Natural killer cell (primary cell): ENCODE measurements around the gene PDS5B. TPM values are rescaled to one million over a fixed set of nuclear protein-coding genes. Genes with fewer than 3 reads are reported as not detected.

Source experiments
- ATAC-seq, 3 donors: fragments of 150-1000 bp in 2 of 3; fragments of 200-7000 bp in 1 of 3; cut with Tn5 transposase; 1 replicate in 1 of 3; 2 replicates in 2 of 3; pipeline ENCODE4 v1.10.0; 2021; ENCODE audit warnings: mild to moderate bottlenecking in 2 of 3, moderate library complexity in 2 of 3
- DNase-seq, 2 donors: peaks; one replicate each; pipeline versions ENCODE4 v3.0.0 to v3.0.0-alpha.2; 2013 to 2021; ENCODE audit warnings: mixed read lengths in 1 of 2
- H3K27ac ChIP-seq: one replicate; pipeline ENCODE4 v1.5.1; 2013; ENCODE audit warnings: mild to moderate bottlenecking, low read length
- H3K27me3 ChIP-seq: one replicate; pipeline ENCODE4 v1.6.1; 2013; ENCODE audit warnings: low read length; ENCODE audit not compliant: control insufficient read depth, insufficient read depth
- H3K36me3 ChIP-seq: one replicate; pipeline ENCODE4 v1.6.1; 2013; ENCODE audit warnings: low read length; ENCODE audit not compliant: control insufficient read depth, insufficient read depth
- H3K4me1 ChIP-seq: one replicate; pipeline ENCODE4 v1.6.1; 2013; ENCODE audit warnings: low read length; ENCODE audit not compliant: control insufficient read depth, insufficient read depth
- H3K4me3 ChIP-seq: one replicate; pipeline ENCODE4 v1.5.1; 2013; ENCODE audit warnings: low read length
- H3K9me3 ChIP-seq: one replicate; pipeline ENCODE4 v1.6.1; 2013; ENCODE audit warnings: low read length; ENCODE audit not compliant: control insufficient read depth, insufficient read depth
- H3K27ac Mint-ChIP-seq, 2 donors: one replicate each; pipeline ENCODE4 v1.8.0; 2022; ENCODE audit warnings: mild to moderate bottlenecking in 2 of 2, mixed read lengths in 2 of 2, moderate library complexity in 1 of 2
- H3K27me3 Mint-ChIP-seq, 2 donors: one replicate each; pipeline ENCODE4 v1.8.0; 2022; ENCODE audit warnings: low read depth in 2 of 2, mixed read lengths in 2 of 2
- H3K36me3 Mint-ChIP-seq: one replicate; pipeline ENCODE4 v1.8.0; 2022; ENCODE audit warnings: mixed read lengths
- H3K4me1 Mint-ChIP-seq, 2 donors: one replicate each; pipeline ENCODE4 v1.8.0; 2022; ENCODE audit warnings: mixed read lengths in 2 of 2
- H3K4me3 Mint-ChIP-seq: one replicate; pipeline ENCODE4 v1.8.0; 2022; ENCODE audit warnings: mild to moderate bottlenecking, moderate library complexity, mixed read lengths
- H3K9me3 Mint-ChIP-seq, 2 donors: one replicate each; pipeline ENCODE4 v1.8.0; 2022; ENCODE audit warnings: mixed read lengths in 2 of 2
- CTCF ChIP-seq: fragments of 200-600 bp; IDR thresholded peaks from one replicate; pipeline ENCODE4 v1.8.0; 2022; ENCODE audit warnings: antibody characterized with exemption
- WGBS: methylation state at CpG from one replicate; pipeline ENCODE4 v1.1.7; 2013; ENCODE audit warnings: missing lambda C conversion rate; ENCODE audit not compliant: insufficient coverage; 5-methylcytosine and 5-hydroxymethylcytosine counted together
- intact Hi-C: fragments of 100-400 bp; cut with micrococcal nuclease; formaldehyde crosslinking; loops from one replicate; pipeline ENCODE4 v1.14.2; 2022
- total RNA-seq, 4 donors: library from RNA; stranded (reverse); fragments of 120-200 nt in 1 of 4; gene quantifications; one replicate each; pipeline versions ENCODE4 v1.2.3 to v1.2.4, GENCODE V29; 2013 to 2022

The PDS5B gene
- total RNA-seq, 3 donors from 2014 or later (not counting 1 experiment from before 2014, with no cell fraction given): 59.4 to 70.6 (median 64.7) TPM

DNA sequence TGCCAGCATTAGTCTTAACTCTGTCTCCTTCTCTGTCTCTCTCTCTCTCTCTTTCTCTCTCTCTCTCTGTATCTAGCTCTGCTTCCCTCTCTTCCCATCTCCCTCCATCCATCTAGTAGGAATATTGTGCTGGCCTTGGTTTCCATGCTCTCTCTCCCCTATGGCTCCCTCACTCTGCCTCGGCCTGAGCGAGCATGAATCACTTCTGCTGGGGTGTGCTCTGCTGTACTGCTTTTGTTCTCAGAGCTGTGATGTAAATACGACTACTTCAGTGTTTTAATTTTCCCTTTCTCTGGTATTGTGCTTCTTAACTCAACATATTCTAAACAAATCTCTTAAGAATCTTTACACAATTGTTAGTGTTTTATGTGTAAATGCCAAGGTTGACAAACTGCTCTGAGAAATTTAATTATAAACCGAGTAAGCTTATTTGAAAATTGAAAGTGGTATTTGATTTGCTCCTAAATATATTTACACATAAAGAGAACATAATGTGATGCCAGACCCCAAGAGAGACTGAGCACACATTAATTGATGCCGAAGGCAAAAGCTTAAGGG lies 218.5 kb downstream of the PDS5B start:
- H3K4me1 Mint-ChIP-seq: no peaks in the 10 kb centered on the region
- H3K27ac Mint-ChIP-seq: no peak overlapping the region
- H3K27me3 ChIP-seq: no peaks in the 10 kb centered on the region
- WGBS: 90% methylated on average over 3 of the region's 5 CpGs
- ATAC-seq: no peak
- TF ChIP-seq CTCF: no peak
- DNase-seq: no peak
- H3K27me3 Mint-ChIP-seq: peaks cover 7 to 23% of the 10 kb centered on the region in 2 donors
- no peaks in the 10 kb centered on the region for H3K4me1 ChIP-seq
- H3K4me3 ChIP-seq: no peak overlapping the region
- no peaks in the 10 kb centered on the region for H3K9me3 Mint-ChIP-seq
- no peak overlapping the region for H3K4me3 Mint-ChIP-seq
- H3K27ac ChIP-seq: no peak overlapping the region
- H3K36me3 Mint-ChIP-seq: no peaks in the 10 kb centered on the region
- intact Hi-C loops: no loop called here
- no peaks in the 10 kb centered on the region for H3K9me3 ChIP-seq
- H3K36me3 ChIP-seq: no peaks in the 10 kb centered on the region

- peak in 2 of 3 donors; percentile 41 to 53 for ATAC-seq
These were observed 225.1 kb downstream of the PDS5B start for GRCh38 chr13:32811297-32811800.

DNA sequence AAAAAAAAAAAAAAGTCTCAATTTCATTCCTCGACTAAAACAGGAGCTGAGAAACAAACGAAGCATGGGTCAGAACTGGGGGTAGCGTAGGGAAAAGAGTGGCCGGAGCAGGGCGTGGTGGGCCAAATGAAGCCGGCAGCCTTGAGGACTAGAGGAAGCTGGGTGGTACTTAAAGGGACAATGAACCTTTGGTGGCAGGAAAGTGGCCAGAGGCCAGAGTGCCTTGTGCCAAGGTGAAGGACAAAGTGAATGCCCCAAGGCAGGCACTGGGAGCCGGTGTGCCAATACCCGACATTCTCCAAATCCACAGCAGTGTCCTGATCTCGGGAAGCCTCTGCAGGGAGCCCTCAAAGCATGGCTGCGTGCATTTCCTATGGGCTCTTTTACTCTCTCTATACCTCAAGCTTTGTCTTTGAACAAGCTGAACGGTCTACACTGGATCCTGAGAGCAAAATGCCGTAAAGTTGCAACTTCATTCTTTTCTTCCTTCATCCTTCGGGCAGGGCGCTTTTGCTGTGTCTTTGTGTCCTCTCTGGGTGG lies 235.0 kb downstream of the PDS5B start:
- peaks cover 0 to 8% of the 10 kb centered on the region in 2 donors for H3K27me3 Mint-ChIP-seq
- Histone ChIP-seq H3K27ac (no peak overlapping the region), H3K4me1 (no peaks in the 10 kb centered on the region), H3K27me3 (no peaks in the 10 kb centered on the region), H3K9me3 (no peaks in the 10 kb centered on the region), H3K4me3 (no peak overlapping the region), H3K36me3 (no peaks in the 10 kb centered on the region)
- no peak for ATAC-seq
- no peak for TF ChIP-seq CTCF
- H3K9me3 Mint-ChIP-seq: no peaks in the 10 kb centered on the region
- H3K4me3 Mint-ChIP-seq: no peak overlapping the region
- WGBS: 90% methylated on average over 14 of the region's 14 CpGs
- H3K4me1 Mint-ChIP-seq: no peaks in the 10 kb centered on the region
- no peak overlapping the region for H3K27ac Mint-ChIP-seq
- H3K36me3 Mint-ChIP-seq: no peaks in the 10 kb centered on the region
- intact Hi-C loops: no loop called here
- no peak for DNase-seq

More at GRCh38 chr13:32811297-32811800, 225.1 kb downstream of the PDS5B start:
- H3K9me3 Mint-ChIP-seq: peaks cover 0 to 2% of the 10 kb centered on the region in 2 donors
- Histone ChIP-seq H3K4me3 (no peak overlapping the region), H3K9me3 (no peaks in the 10 kb centered on the region), H3K27ac (no peak overlapping the region), H3K27me3 (no peaks in the 10 kb centered on the region), H3K36me3 (no peaks in the 10 kb centered on the region), H3K4me1 (peaks cover 11% of the 10 kb centered on the region)
- H3K27ac Mint-ChIP-seq: no peak overlapping the region
- no peaks in the 10 kb centered on the region for H3K36me3 Mint-ChIP-seq
- peaks cover 8 to 11% of the 10 kb centered on the region in 2 donors for H3K4me1 Mint-ChIP-seq
- WGBS: 4% methylated on average over 7 of the region's 7 CpGs
- no peak for TF ChIP-seq CTCF
- H3K4me3 Mint-ChIP-seq: no peak overlapping the region
- intact Hi-C loops: no loop called here
- H3K27me3 Mint-ChIP-seq: peaks cover 0 to 8% of the 10 kb centered on the region in 2 donors
- peak in 1 of 2 donors; percentile 32 for DNase-seq
